NT2/D1 (cell line): ENCODE data around the gene NAP1L5.

Experiments
- SUZ12 ChIP-seq: IDR thresholded peaks from 2 replicates; pipeline ENCODE4 v1.6.1; 2011; ENCODE audit not compliant: insufficient read length, insufficient read depth; ENCODE audit errors: extremely low read depth
- YY1 ChIP-seq: IDR thresholded peaks from 2 replicates; pipeline ENCODE4 v1.6.1; 2011; ENCODE audit not compliant: insufficient read length, insufficient read depth
- ZNF274 ChIP-seq: IDR thresholded peaks from 2 replicates; pipeline ENCODE4 v1.6.1; 2011; ENCODE audit warnings: mild to moderate bottlenecking, low read depth, low read length

- no peak for TF ChIP-seq ZNF274
- TF ChIP-seq YY1: no peak
- TF ChIP-seq SUZ12: no peak
Measured at GRCh38 chr4:88693792-88694191, 3.8 kb downstream of the NAP1L5 start.
